Measurements from ENCODE around the gene GADD45B.

DNA sequence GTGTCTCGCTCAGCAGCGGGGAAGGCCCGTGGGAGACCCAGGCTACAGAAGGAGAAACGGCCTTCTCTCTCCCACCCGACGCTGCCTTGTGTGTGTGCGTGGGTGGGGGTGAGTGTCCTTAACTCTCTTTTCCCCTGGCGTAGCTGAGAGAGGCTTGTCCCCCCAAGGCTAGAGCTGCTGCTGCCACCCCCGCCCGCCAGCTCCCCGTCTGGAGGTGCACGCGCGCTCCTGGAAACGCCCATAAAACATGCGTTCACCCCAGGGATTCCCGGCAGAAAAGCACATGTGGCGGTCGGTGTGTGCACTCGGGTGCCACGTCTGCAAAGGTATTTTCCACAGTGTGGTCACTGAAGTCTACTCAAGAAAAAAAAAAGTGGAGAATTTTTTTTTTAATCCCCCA lies 36.1 kb downstream of the GADD45B start:
- TF ChIP-seq, protein P1, sequence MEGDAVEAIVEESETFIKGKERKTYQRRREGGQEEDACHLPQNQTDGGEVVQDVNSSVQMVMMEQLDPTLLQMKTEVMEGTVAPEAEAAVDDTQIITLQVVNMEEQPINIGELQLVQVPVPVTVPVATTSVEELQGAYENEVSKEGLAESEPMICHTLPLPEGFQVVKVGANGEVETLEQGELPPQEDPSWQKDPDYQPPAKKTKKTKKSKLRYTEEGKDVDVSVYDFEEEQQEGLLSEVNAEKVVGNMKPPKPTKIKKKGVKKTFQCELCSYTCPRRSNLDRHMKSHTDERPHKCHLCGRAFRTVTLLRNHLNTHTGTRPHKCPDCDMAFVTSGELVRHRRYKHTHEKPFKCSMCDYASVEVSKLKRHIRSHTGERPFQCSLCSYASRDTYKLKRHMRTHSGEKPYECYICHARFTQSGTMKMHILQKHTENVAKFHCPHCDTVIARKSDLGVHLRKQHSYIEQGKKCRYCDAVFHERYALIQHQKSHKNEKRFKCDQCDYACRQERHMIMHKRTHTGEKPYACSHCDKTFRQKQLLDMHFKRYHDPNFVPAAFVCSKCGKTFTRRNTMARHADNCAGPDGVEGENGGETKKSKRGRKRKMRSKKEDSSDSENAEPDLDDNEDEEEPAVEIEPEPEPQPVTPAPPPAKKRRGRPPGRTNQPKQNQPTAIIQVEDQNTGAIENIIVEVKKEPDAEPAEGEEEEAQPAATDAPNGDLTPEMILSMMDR (IDR thresholded peaks at IDR 0.05), result no peak
- TF ChIP-seq POLR2A (IDR thresholded peaks at IDR 0.05), result no peak
